OCI-LY7 (cell line): ENCODE measurements around the gene SH3RF1. TPM values are rescaled to one million over a fixed set of nuclear protein-coding genes. Genes with fewer than 3 reads are reported as not detected.

Experiments
- BruUV-seq: library from RNA; stranded (reverse); fragments of 400-500 nt; replicated peaks from 2 replicates; lab custom pipeline; 2021; lab: Mats Ljungman, UMichigan
- CTCF ChIA-PET: fragments of 300-600 bp; sonication (Branson Sonifier 250); formaldehyde crosslinking; loops from one replicate; lab custom pipeline; 2022; ENCODE audit warnings: antibody characterized with exemption; ENCODE audit not compliant: unreplicated experiment; lab: Charles Lee
- POLR2A ChIA-PET: fragments of 300-600 bp; sonication (Branson Sonifier 250); formaldehyde crosslinking; loops from one replicate; lab custom pipeline; 2022; ENCODE audit warnings: antibody characterized with exemption; lab: Charles Lee
- DNase-seq: peaks from one replicate; pipeline ENCODE4 v3.0.0-alpha.2; 2015; ENCODE audit warnings: low spot score
- H2AFZ ChIP-seq: fragments of 200-600 bp; sonication (generic), shearing (Covaris generic); 2 replicates; pipeline ENCODE4 v1.6.1; 2014; ENCODE audit warnings: mild to moderate bottlenecking, antibody characterized with exemption, low read length, moderate library complexity
- H3K27ac ChIP-seq: fragments of 200-600 bp; sonication (generic); 2 replicates; pipeline ENCODE4 v1.5.1; 2014; ENCODE audit warnings: mixed run types, low read depth, mild to moderate bottlenecking, moderate library complexity, low read length, inconsistent platforms; ENCODE audit not compliant: poor library complexity, severe bottlenecking
- H3K36me3 ChIP-seq: fragments of 200-600 bp; sonication (generic); 2 replicates; pipeline ENCODE4 v1.6.1; 2014; ENCODE audit warnings: mild to moderate bottlenecking, antibody characterized with exemption, low read length, moderate library complexity, mixed read lengths; ENCODE audit not compliant: insufficient read depth
- H3K4me1 ChIP-seq: fragments of 200-600 bp; sonication (generic); 2 replicates; pipeline ENCODE4 v1.5.1; 2014; ENCODE audit warnings: mild to moderate bottlenecking, low read length; ENCODE audit not compliant: insufficient read depth, poor library complexity, severe bottlenecking
- H3K4me2 ChIP-seq: fragments of 200-600 bp; sonication (generic); 2 replicates; pipeline ENCODE4 v1.6.1; 2014; ENCODE audit warnings: mild to moderate bottlenecking, low read length
- H3K4me3 ChIP-seq: fragments of 200-600 bp; sonication (generic); 2 replicates; pipeline ENCODE4 v1.5.1; 2014; ENCODE audit warnings: mild to moderate bottlenecking, low read depth, low read length; ENCODE audit not compliant: poor library complexity, severe bottlenecking
- H3K79me2 ChIP-seq: fragments of 200-600 bp; sonication (generic); 2 replicates; pipeline ENCODE4 v1.6.1; 2016; ENCODE audit warnings: low read depth, mild to moderate bottlenecking, low read length, moderate library complexity, mixed read lengths; ENCODE audit not compliant: insufficient read depth
- H3K9me2 ChIP-seq: fragments of 200-600 bp; sonication (generic); 2 replicates; pipeline ENCODE4 v1.6.1; 2016; ENCODE audit warnings: mild to moderate bottlenecking, low read length, mixed read lengths; ENCODE audit not compliant: insufficient read depth
- H3K9me3 ChIP-seq: fragments of 200-600 bp; sonication (generic); 2 replicates; pipeline ENCODE4 v1.6.1; 2014; ENCODE audit warnings: mild to moderate bottlenecking, mixed run types, low read length, mixed read lengths
- H4K20me1 ChIP-seq: fragments of 200-600 bp; sonication (generic); 2 replicates; pipeline ENCODE4 v1.6.1; 2014; ENCODE audit warnings: mild to moderate bottlenecking, antibody characterized with exemption, low read length, moderate library complexity, mixed read lengths; ENCODE audit not compliant: insufficient read depth
- EZH2phosphoT487 ChIP-seq: fragments of 200-600 bp; sonication (generic); IDR thresholded peaks from 2 replicates; pipeline ENCODE4 v1.6.1; 2018; ENCODE audit warnings: low read depth, borderline replicate concordance, mild to moderate bottlenecking, mixed run types, antibody characterized with exemption, low read length, moderate library complexity, mixed read lengths
- intact Hi-C: fragments of 100-400 bp; cut with micrococcal nuclease; formaldehyde crosslinking; loops from one replicate; pipeline ENCODE4 v1.10.0; 2022; ENCODE audit not compliant: unreplicated experiment
- total RNA-seq, 2 experiments: library from RNA; depleted of rRNA in 1 of 2; stranded (reverse); fragments of >200 nt in 1 of 2; shearing (Covaris generic) in 1 of 2; gene quantifications; 2 replicates each; pipeline ENCODE4 v1.2.3, GENCODE V29; 2014 to 2022
- TF ChIP-seq, protein P1 (sequence below): fragments of 200-600 bp; sonication (generic); conservative IDR thresholded peaks from 2 replicates; pipeline ENCODE4 v1.5.1; 2014; ENCODE audit warnings: mild to moderate bottlenecking, antibody characterized with exemption, low read length, moderate library complexity, mixed read lengths

SH3RF1 gene
- total RNA-seq, 2 experiments from 2014 or later: not detected

DNA sequence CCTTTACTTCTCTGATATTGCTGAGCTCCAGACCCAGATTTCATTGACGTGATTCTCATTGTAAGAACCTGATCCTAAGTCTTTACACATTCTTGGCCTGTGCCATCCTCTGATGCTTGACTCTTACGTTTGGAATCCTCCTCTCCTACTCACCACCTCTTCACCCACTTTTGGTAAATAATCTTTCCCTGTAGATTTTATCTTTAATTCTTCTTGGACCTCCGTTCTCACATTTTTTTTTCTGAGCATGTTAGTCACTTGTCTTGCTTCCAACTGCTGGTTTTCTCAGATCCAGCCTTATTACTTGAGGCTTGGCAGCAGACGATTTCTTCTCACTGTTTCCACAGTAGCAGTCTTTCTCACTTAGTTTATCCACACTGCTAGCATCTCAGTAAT, 12.4 kb upstream of the SH3RF1 start:
- no peaks in the 10 kb centered on the region for H3K9me3 ChIP-seq
- H2AFZ ChIP-seq: no peak overlapping the region
- no peaks in the 10 kb centered on the region for H3K79me2 ChIP-seq
- DNase-seq: no peak
- H3K4me3 ChIP-seq: no peak overlapping the region
- TF ChIP-seq, protein P1, sequence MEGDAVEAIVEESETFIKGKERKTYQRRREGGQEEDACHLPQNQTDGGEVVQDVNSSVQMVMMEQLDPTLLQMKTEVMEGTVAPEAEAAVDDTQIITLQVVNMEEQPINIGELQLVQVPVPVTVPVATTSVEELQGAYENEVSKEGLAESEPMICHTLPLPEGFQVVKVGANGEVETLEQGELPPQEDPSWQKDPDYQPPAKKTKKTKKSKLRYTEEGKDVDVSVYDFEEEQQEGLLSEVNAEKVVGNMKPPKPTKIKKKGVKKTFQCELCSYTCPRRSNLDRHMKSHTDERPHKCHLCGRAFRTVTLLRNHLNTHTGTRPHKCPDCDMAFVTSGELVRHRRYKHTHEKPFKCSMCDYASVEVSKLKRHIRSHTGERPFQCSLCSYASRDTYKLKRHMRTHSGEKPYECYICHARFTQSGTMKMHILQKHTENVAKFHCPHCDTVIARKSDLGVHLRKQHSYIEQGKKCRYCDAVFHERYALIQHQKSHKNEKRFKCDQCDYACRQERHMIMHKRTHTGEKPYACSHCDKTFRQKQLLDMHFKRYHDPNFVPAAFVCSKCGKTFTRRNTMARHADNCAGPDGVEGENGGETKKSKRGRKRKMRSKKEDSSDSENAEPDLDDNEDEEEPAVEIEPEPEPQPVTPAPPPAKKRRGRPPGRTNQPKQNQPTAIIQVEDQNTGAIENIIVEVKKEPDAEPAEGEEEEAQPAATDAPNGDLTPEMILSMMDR: no peak
- H3K4me1 ChIP-seq: no peaks in the 10 kb centered on the region
- H3K36me3 ChIP-seq: no peaks in the 10 kb centered on the region
- H3K9me2 ChIP-seq: no peaks in the 10 kb centered on the region
- BruUV-seq: no TSS peak
- intact Hi-C loops: no loop called here
- ChIA-PET CTCF (no interaction called here), POLR2A (interaction anchor here (0.8 kb wide), 1 partner anchor 60 kb away, joined by 3 read pairs; no protein-coding TSS in a partner anchor)
- no peak overlapping the region for H3K27ac ChIP-seq
- H4K20me1 ChIP-seq: no peaks in the 10 kb centered on the region
- H3K4me2 ChIP-seq: no peak overlapping the region

DNA sequence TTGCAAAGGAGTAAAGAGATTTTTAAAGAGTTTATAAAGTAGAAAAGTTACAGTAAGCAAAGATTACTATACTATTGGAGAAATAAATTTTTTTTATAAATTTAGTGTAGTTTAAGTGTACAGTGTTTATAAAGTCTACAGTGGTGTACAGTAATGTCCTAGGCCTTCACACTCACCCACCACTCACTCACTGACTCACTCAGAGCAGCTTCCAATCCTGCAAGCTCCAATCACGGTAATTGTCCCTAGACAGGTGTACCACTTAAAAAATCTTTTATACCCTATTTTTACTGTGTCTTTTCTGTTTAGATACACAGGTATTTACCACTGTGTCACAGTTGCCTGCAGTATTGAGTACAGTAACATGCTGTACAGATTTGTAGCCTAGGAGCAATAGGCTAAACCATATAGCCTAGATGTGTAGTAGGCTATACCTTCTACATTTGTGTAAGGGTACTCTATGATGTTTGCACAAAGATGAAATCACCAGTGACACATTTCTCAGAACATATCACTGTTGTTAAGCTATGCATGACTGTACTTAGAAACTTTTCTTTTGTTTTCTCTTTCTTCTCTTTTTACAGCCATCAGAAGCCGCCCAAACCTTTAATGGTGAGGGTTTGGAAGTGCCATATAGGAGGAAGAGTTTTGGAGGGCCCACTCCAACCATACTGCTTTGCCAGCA, 11.8 kb upstream of the SH3RF1 start:
- Histone ChIP-seq H3K4me2 (no peak overlapping the region), H4K20me1 (no peaks in the 10 kb centered on the region), H3K79me2 (no peaks in the 10 kb centered on the region), H2AFZ (no peak overlapping the region), H3K27ac (no peak overlapping the region), H3K9me3 (no peaks in the 10 kb centered on the region), H3K36me3 (no peaks in the 10 kb centered on the region), H3K9me2 (no peaks in the 10 kb centered on the region), H3K4me3 (no peak overlapping the region), H3K4me1 (no peaks in the 10 kb centered on the region)
- no TSS peak for BruUV-seq
- POLR2A ChIA-PET: interaction anchor here (0.7 kb wide), 1 partner anchor 80 kb away, joined by 3 read pairs; no protein-coding TSS in a partner anchor
- TF ChIP-seq EZH2phosphoT487: no peak
- TF ChIP-seq, protein P1: no peak
- CTCF ChIA-PET: no interaction called here
- no peak for DNase-seq
- intact Hi-C loops: no loop called here

DNA sequence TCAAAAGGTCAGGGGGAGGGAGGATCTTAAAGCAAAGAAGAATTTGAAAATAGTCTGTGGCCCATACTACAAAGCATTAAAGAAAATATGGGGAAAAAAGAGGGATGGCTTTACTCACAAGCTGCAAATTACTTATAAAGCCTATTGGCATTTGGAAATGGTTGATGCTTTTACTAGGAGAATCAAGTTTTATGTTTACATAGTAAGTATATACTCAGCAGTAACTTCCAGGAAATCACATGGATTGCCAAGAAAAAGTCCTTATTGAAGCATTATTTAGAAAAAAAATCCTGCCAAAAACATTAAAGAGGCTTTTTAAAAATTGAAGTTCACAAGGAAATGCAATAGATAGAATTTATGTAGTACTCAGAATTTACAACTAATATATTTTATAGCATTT, 8.4 kb upstream of the SH3RF1 start:
- POLR2A ChIA-PET: no interaction called here
- Histone ChIP-seq H4K20me1 (no peaks in the 10 kb centered on the region), H3K27ac (no peak overlapping the region), H3K9me3 (no peaks in the 10 kb centered on the region), H3K36me3 (no peaks in the 10 kb centered on the region), H3K9me2 (no peaks in the 10 kb centered on the region), H3K4me1 (no peaks in the 10 kb centered on the region), H3K4me3 (no peak overlapping the region), H3K79me2 (no peaks in the 10 kb centered on the region), H2AFZ (no peak overlapping the region), H3K4me2 (no peak overlapping the region)
- BruUV-seq: no TSS peak
- TF ChIP-seq, protein P1: no peak
- TF ChIP-seq EZH2phosphoT487: no peak
- CTCF ChIA-PET: no interaction called here
- intact Hi-C loops: no loop called here
- no peak for DNase-seq
